Karpas-422 (cell line): ENCODE measurements around the gene EPHB1. TPM values are rescaled to one million over a fixed set of nuclear protein-coding genes. Genes with fewer than 3 reads are reported as not detected.

Source experiments
- DNase-seq: peaks from one replicate; pipeline ENCODE4 v3.0.0-alpha.2; 2015
- H2AFZ ChIP-seq: fragments of 200-600 bp; sonication (generic); 2 replicates; pipeline ENCODE4 v1.6.1; 2014; ENCODE audit warnings: antibody characterized with exemption, low read length, mixed read lengths
- H3K27ac ChIP-seq: fragments of 200-600 bp; sonication (generic); 2 replicates; pipeline ENCODE4 v1.5.1; 2014; ENCODE audit warnings: mild to moderate bottlenecking, low read length, moderate library complexity
- H3K27me3 ChIP-seq: fragments of 200-600 bp; sonication (generic); 2 replicates; pipeline ENCODE4 v1.6.1; 2014; ENCODE audit warnings: low read length, mixed read lengths
- H3K36me3 ChIP-seq: fragments of 200-600 bp; sonication (generic); 2 replicates; pipeline ENCODE4 v1.6.1; 2014; ENCODE audit warnings: low read length, mixed read lengths; ENCODE audit not compliant: insufficient read depth
- H3K4me1 ChIP-seq: fragments of 200-600 bp; sonication (generic); 2 replicates; pipeline ENCODE4 v1.6.1; 2014; ENCODE audit warnings: mild to moderate bottlenecking, low read length, mixed read lengths
- H3K4me2 ChIP-seq: fragments of 200-600 bp; sonication (generic); 2 replicates; pipeline ENCODE4 v1.6.1; 2014; ENCODE audit warnings: low read length, low read depth, mild to moderate bottlenecking; ENCODE audit not compliant: poor library complexity, severe bottlenecking
- H3K4me3 ChIP-seq: fragments of 200-600 bp; sonication (generic); 2 replicates; pipeline ENCODE4 v1.5.1; 2014; ENCODE audit warnings: mild to moderate bottlenecking, antibody characterized with exemption, low read length, mixed read lengths
- H3K79me2 ChIP-seq: fragments of 200-600 bp; sonication (generic); 2 replicates; pipeline ENCODE4 v1.6.1; 2014; ENCODE audit warnings: mild to moderate bottlenecking, low read length, mixed read lengths
- H3K9ac ChIP-seq: fragments of 200-600 bp; sonication (generic); 2 replicates; pipeline ENCODE4 v1.6.0; 2014; ENCODE audit warnings: low read length
- H3K9me2 ChIP-seq: fragments of 200-600 bp; sonication (generic), shearing (Covaris generic); replicated peaks from 2 replicates; pipeline ENCODE4 v1.6.0; 2014; ENCODE audit warnings: mild to moderate bottlenecking, low read length, moderate library complexity; ENCODE audit not compliant: insufficient read depth
- H3K9me3 ChIP-seq: fragments of 300-700, 200-600 bp; sonication (generic); 2 replicates; pipeline ENCODE4 v1.6.1; 2014; ENCODE audit warnings: low read length, mixed read lengths
- H4K20me1 ChIP-seq: fragments of 200-600 bp; sonication (generic); 2 replicates; pipeline ENCODE4 v1.6.1; 2014; ENCODE audit warnings: mild to moderate bottlenecking, antibody characterized with exemption, low read length, low read depth; ENCODE audit not compliant: insufficient read depth
- total RNA-seq: library from RNA; depleted of rRNA; stranded (reverse); fragments of >200 nt; shearing (Covaris generic); gene quantifications from 2 replicates; pipeline ENCODE4 v1.2.3, GENCODE V29; 2014; ENCODE audit warnings: low replicate concordance

The EPHB1 gene
- total RNA-seq, 1 experiment from 2014 or later: 24.1 TPM

DNA sequence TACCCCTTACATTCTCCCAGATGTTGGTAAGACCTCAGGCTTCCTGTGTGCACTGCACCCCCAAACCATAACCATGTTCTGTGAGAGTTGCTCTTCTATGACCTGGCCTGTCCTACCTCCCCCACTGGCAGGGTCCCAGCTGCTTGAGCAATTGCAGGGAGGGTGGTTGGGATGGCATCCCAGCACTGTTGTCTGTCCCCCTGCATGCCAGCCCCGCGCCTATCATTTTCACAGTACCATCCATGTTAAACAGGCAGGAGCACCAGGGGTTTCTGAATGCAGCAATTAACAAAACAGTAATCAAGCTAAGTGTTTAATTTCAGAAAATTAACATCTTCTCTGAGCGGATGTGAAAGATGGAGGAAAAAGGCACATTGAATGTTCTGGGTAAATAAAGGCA lies 345.5 kb downstream of the EPHB1 start:
- no peaks in the 10 kb centered on the region for H3K79me2 ChIP-seq
- H3K4me3 ChIP-seq: no peak overlapping the region
- no peaks in the 10 kb centered on the region for H3K27me3 ChIP-seq
- no peaks in the 10 kb centered on the region for H3K36me3 ChIP-seq
- peaks cover 81% of the 10 kb centered on the region for H3K4me1 ChIP-seq
- H4K20me1 ChIP-seq: no peaks in the 10 kb centered on the region; the same call in 1 of the 2 replicates
- no peak overlapping the region for H3K9ac ChIP-seq
- no peak overlapping the region for H2AFZ ChIP-seq
- no peaks in the 10 kb centered on the region for H3K9me2 ChIP-seq
- H3K9me3 ChIP-seq: no peaks in the 10 kb centered on the region
- H3K4me2 ChIP-seq: no peak overlapping the region
- H3K27ac ChIP-seq: no peak overlapping the region
- DNase-seq: no peak

DNA sequence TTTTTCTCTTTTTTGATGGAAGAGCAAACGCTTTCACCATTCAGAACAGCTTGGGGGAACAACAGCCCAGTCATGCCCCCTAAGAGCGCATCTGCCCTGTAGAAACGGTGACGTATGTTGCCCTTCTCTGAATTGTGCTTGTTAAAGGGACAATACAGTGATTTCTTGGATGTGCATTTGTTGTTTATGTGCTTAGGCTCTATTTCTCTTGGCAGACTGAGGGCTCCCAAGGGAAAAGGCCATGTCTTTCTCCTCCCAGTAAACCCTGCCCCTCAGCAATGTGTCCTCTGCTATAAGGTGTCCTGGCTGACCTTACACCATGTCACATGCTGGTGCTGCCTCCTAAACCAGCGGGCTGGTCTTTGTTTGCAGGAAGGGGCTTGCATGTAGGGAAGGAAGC lies 346.1 kb downstream of the EPHB1 start:
- Histone ChIP-seq H3K9ac (no peak overlapping the region), H3K27ac (no peak overlapping the region), H4K20me1 (no peaks in the 10 kb centered on the region; the same call in 1 of the 2 replicates), H3K79me2 (no peaks in the 10 kb centered on the region), H3K4me2 (peak overlapping the region; percentile 9), H2AFZ (no peak overlapping the region), H3K36me3 (no peaks in the 10 kb centered on the region), H3K9me3 (no peaks in the 10 kb centered on the region), H3K27me3 (no peaks in the 10 kb centered on the region), H3K9me2 (no peaks in the 10 kb centered on the region), H3K4me1 (peaks cover 81% of the 10 kb centered on the region), H3K4me3 (no peak overlapping the region)
- no peak for DNase-seq

DNA sequence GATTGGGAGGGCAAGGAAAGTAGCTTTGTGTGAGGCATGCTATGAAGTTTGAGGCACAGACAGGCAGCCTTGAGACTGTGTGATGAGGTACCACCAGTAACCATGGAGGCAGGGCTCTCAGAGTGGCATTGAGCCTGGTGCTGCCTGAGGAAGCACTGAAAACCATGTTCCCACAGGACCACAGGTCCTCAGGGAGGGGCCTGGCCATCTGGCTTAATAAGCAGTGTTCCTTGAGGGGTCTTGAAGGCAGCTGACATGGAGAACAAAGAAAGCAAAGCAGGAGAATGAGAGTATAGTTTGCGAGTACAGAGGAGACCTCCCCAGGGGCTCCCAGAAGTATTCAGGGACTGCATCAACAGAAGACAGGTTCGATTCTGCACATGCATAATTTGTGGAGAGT lies 346.6 kb downstream of the EPHB1 start:
- peak overlapping the region; percentile 9 for H3K4me2 ChIP-seq
- H3K9me2 ChIP-seq: no peaks in the 10 kb centered on the region
- H3K36me3 ChIP-seq: no peaks in the 10 kb centered on the region
- no peaks in the 10 kb centered on the region for H3K9me3 ChIP-seq
- H3K9ac ChIP-seq: no peak overlapping the region
- no peak overlapping the region for H3K4me3 ChIP-seq
- no peaks in the 10 kb centered on the region for H3K79me2 ChIP-seq
- H4K20me1 ChIP-seq: no peaks in the 10 kb centered on the region; the same call in 1 of the 2 replicates
- peak; percentile 46 for DNase-seq
- no peak overlapping the region for H2AFZ ChIP-seq
- no peak overlapping the region for H3K27ac ChIP-seq
- H3K27me3 ChIP-seq: no peaks in the 10 kb centered on the region
- peaks cover 81% of the 10 kb centered on the region for H3K4me1 ChIP-seq

DNA sequence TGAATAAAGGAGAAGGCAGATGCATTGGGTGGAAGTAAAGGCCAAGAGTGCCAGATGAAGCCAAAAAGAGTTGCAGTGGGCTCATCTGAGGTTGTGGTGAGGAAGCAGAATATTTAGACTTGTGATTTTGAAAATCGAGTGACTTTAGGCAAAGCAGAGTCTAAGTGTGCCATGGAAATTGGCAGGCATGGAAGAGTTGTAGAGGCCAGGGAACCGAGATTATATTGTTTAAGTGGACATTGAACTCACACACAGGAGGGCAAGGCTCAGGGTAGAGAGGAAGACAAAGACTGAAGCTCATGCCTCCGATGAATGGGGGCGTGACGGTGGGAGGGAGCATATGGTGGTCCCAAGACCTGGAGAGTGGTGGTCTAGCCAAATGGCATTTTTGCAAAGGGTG lies 347.5 kb downstream of the EPHB1 start:
- Histone ChIP-seq H3K9ac (no peak overlapping the region), H3K27ac (no peak overlapping the region), H3K79me2 (no peaks in the 10 kb centered on the region), H3K9me3 (no peaks in the 10 kb centered on the region), H2AFZ (no peak overlapping the region), H3K27me3 (no peaks in the 10 kb centered on the region), H3K36me3 (no peaks in the 10 kb centered on the region), H3K4me3 (no peak overlapping the region), H4K20me1 (no peaks in the 10 kb centered on the region; the same call in 1 of the 2 replicates), H3K4me2 (peak overlapping the region; percentile 9), H3K4me1 (peaks cover 81% of the 10 kb centered on the region), H3K9me2 (no peaks in the 10 kb centered on the region)
- no peak for DNase-seq

DNA sequence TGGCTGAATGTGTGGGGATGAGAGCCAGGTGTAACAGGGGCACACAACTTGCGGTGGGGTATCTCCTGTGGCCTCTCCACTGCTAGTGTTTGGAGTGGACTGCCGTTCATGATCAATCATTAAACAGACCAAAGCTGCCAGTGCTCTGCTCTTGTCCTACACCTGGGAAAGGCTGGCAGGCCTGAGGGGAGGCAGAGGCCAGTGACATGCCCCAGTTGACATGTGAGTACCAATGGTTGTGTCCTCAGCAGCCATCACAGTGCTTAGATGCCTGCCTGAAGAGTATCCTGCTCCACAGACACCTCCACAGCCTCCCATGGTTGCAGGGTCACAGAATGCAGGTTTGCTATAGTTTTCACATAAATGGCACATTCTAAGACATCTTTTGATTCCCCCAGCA lies 348.4 kb downstream of the EPHB1 start:
- peaks cover 81% of the 10 kb centered on the region for H3K4me1 ChIP-seq
- no peaks in the 10 kb centered on the region for H3K36me3 ChIP-seq
- H3K9me2 ChIP-seq: no peaks in the 10 kb centered on the region
- H3K9ac ChIP-seq: no peak overlapping the region
- no peak overlapping the region for H3K4me2 ChIP-seq
- H2AFZ ChIP-seq: no peak overlapping the region
- H4K20me1 ChIP-seq: no peaks in the 10 kb centered on the region; the same call in 1 of the 2 replicates
- no peaks in the 10 kb centered on the region for H3K79me2 ChIP-seq
- DNase-seq: no peak
- no peaks in the 10 kb centered on the region for H3K9me3 ChIP-seq
- H3K4me3 ChIP-seq: no peak overlapping the region
- H3K27ac ChIP-seq: no peak overlapping the region
- no peaks in the 10 kb centered on the region for H3K27me3 ChIP-seq

DNA sequence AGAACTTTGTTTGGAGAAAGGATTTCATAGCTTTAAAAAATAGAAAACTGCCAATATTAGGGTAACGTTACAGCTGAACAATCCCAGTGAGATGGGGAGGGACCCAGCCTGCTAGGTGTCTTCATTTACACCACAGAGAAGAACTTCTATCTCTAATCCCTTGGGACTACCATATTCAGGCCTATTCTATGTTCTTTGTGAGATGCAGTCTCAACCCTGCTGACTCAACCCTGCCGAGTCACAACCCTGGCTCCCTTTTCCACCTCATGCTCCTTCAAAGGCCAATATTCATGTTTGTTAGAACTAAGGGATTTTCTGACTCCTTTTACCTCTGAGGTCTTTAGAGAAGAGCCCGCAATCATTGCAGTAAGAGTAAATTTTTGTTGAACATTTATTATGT lies 350.5 kb downstream of the EPHB1 start:
- no peaks in the 10 kb centered on the region for H3K36me3 ChIP-seq

DNA sequence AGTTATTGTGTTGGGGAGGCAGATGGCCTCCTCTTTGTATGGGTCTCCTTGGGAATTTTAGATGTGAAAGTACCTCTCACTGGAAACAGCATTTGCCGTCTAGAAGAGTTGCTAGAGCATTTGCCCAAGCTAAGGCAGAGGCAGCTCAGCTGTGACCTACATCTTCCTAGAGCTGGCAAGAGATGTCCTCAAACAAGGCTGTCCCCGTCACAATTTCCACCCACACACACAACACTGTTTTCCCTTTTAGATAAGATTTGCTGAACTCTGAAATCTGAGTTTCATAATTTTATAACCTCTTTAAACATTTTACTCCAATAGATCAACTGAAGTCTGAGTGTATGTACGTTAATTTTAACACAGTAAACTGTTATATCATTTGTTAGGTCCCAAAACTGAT lies 352.6 kb downstream of the EPHB1 start:
- H3K79me2 ChIP-seq: no peaks in the 10 kb centered on the region
- no peaks in the 10 kb centered on the region for H4K20me1 ChIP-seq
- no peak overlapping the region for H3K4me3 ChIP-seq
- H3K27me3 ChIP-seq: no peaks in the 10 kb centered on the region
- H2AFZ ChIP-seq: no peak overlapping the region
- H3K27ac ChIP-seq: no peak overlapping the region
- no peak overlapping the region for H3K9ac ChIP-seq
- no peak for DNase-seq
- no peaks in the 10 kb centered on the region for H3K9me2 ChIP-seq
- H3K4me2 ChIP-seq: no peak overlapping the region
- H3K4me1 ChIP-seq: peaks cover 57% of the 10 kb centered on the region
- no peaks in the 10 kb centered on the region for H3K9me3 ChIP-seq
- no peaks in the 10 kb centered on the region for H3K36me3 ChIP-seq

More for the DNA sequence above, 350.5 kb downstream of the EPHB1 start:
- Histone ChIP-seq H3K79me2 (no peaks in the 10 kb centered on the region), H3K4me1 (peaks cover 78% of the 10 kb centered on the region), H3K9me2 (no peaks in the 10 kb centered on the region), H3K4me3 (no peak overlapping the region), H3K9me3 (no peaks in the 10 kb centered on the region), H3K4me2 (peak overlapping the region; percentile 24), H3K27me3 (no peaks in the 10 kb centered on the region), H2AFZ (no peak overlapping the region), H3K9ac (no peak overlapping the region), H4K20me1 (no peaks in the 10 kb centered on the region; the same call in 1 of the 2 replicates), H3K27ac (no peak overlapping the region)
- DNase-seq: peak; percentile 61

DNA sequence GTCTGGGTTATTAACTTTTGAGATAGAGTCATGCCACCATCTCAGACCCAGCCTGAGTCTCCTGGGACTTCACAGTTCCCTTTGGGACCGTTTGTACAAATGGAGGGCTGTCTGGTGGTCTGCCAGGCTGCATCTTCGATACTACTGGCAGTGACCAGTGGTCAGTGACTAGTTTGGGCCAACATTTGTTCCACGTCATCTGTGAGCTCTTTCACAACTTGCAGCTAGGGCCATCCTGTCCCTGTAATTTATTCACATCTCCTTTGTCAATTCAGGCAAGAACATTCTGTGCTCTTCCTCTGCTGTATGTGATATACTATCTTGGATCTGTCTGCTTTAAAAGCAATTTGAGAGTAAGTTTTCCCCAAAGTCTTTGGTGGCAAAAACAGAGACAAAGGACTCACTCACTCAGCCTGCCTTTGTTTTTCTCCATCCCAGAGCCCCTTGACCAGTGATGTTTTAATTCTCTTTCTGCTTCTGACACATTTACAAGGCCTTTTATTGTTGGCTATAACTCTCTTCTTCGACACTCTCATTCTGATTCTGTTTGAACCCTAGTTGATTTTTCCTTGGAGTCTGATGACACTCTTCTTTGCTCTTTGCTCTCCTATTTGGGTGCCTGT lies 353.4 kb downstream of the EPHB1 start:
- H3K79me2 ChIP-seq: no peaks in the 10 kb centered on the region
- H3K27me3 ChIP-seq: no peaks in the 10 kb centered on the region
- H4K20me1 ChIP-seq: no peaks in the 10 kb centered on the region
- no peak overlapping the region for H2AFZ ChIP-seq
- DNase-seq: no peak
- H3K9ac ChIP-seq: no peak overlapping the region
- peaks cover 49% of the 10 kb centered on the region for H3K4me1 ChIP-seq
- H3K9me2 ChIP-seq: no peaks in the 10 kb centered on the region
- no peaks in the 10 kb centered on the region for H3K36me3 ChIP-seq
- no peak overlapping the region for H3K4me2 ChIP-seq
- no peak overlapping the region for H3K27ac ChIP-seq
- H3K4me3 ChIP-seq: no peak overlapping the region
- no peaks in the 10 kb centered on the region for H3K9me3 ChIP-seq
